Measurements from ENCODE around the gene CLCF1.

The CLCF1 gene

GRCh38 chr11:67395555-67396258 lies 22.3 kb upstream of the CLCF1 start:
- DNase-seq (ENCODE audit: low spot score), result no peak

- DNase-seq (ENCODE audit: low spot score), result no peak
Observed at GRCh38 chr11:67393990-67394389, 20.6 kb upstream of the CLCF1 start.

- no peak for DNase-seq (ENCODE audit: low spot score)
Observed at GRCh38 chr11:67393437-67393836, 20.0 kb upstream of the CLCF1 start.

- DNase-seq (ENCODE audit: low spot score), result no peak
Observed at GRCh38 chr11:67392183-67392715, 18.9 kb upstream of the CLCF1 start.

- DNase-seq (ENCODE audit: low spot score), result peak; percentile 99
Observed at GRCh38 chr11:67391304-67392182, 18.1 kb upstream of the CLCF1 start, which contains the start of gene RAD9A. RAD9A (plus strand) TSS chr11:67391986; CDS start chr11:67392045, 59 bp downstream.

GRCh38 chr11:67390947-67391303 lies 17.5 kb upstream of the CLCF1 start:
- DNase-seq (ENCODE audit: low spot score), result no peak

- DNase-seq (ENCODE audit: low spot score), result peak; percentile 77
Observed at GRCh38 chr11:67389477-67389876, 16.1 kb upstream of the CLCF1 start.

GRCh38 chr11:67387518-67387917 lies 14.1 kb upstream of the CLCF1 start:
- no peak for DNase-seq (ENCODE audit: low spot score)

- DNase-seq (ENCODE audit: low spot score), result no peak
Observed at GRCh38 chr11:67387069-67387468, 13.7 kb upstream of the CLCF1 start.

- no peak for DNase-seq (ENCODE audit: low spot score)
Observed at GRCh38 chr11:67384851-67385366, 11.5 kb upstream of the CLCF1 start.

GRCh38 chr11:67382276-67383136 lies 9.1 kb upstream of the CLCF1 start:
- peak; percentile 77 for DNase-seq (ENCODE audit: low spot score)

- DNase-seq (ENCODE audit: low spot score), result no peak
Observed at GRCh38 chr11:67381244-67381972, 8.0 kb upstream of the CLCF1 start.

GRCh38 chr11:67379061-67380058 lies 6.0 kb upstream of the CLCF1 start:
- DNase-seq (ENCODE audit: low spot score), result no peak

- DNase-seq (ENCODE audit: low spot score), result no peak
Observed at GRCh38 chr11:67378544-67378943, 5.1 kb upstream of the CLCF1 start.

- DNase-seq (ENCODE audit: low spot score), result no peak
Observed at GRCh38 chr11:67376873-67377808, 3.7 kb upstream of the CLCF1 start.

GRCh38 chr11:67376063-67376820 lies 2.8 kb upstream of the CLCF1 start:
- no peak for DNase-seq (ENCODE audit: low spot score)

- no peak for DNase-seq (ENCODE audit: low spot score)
Observed at GRCh38 chr11:67375320-67376055, 2.1 kb upstream of the CLCF1 start.

All from iPS-NIHi11 (cell line).